ENCODE data around the gene SPATA16. TPM values are rescaled to one million over a fixed set of nuclear protein-coding genes. Genes with fewer than 3 reads are reported as not detected.
"Not testable (repeated sequence)": the region's sequence is repeated elsewhere in the genome, so short reads cannot be mapped to it uniquely, and the experiment has no call there.

Gene SPATA16
- total RNA-seq, 1 donor: not detected

DNA sequence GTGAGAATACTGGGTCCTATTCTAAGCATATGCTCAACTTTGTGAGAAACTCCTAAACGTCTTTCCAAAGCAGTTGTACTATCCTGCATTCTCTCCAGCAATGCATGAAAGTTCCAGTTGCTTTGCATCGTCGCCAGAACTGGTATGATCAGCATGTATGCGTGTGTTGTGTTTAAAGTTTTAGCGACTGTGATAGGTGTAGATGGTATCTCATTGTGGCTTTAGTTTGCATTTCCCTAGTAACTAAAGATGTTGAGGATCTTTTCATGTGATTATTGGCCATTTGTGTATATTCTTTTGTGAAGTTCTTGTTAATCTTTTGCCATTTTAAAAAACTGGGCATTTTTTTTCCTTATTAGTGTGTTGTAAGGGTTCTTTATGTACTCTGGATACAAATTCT lies 115.1 kb downstream of the SPATA16 start:
- no peak for DNase-seq (ENCODE audit: low read depth)
- TF ChIP-seq, protein P1, sequence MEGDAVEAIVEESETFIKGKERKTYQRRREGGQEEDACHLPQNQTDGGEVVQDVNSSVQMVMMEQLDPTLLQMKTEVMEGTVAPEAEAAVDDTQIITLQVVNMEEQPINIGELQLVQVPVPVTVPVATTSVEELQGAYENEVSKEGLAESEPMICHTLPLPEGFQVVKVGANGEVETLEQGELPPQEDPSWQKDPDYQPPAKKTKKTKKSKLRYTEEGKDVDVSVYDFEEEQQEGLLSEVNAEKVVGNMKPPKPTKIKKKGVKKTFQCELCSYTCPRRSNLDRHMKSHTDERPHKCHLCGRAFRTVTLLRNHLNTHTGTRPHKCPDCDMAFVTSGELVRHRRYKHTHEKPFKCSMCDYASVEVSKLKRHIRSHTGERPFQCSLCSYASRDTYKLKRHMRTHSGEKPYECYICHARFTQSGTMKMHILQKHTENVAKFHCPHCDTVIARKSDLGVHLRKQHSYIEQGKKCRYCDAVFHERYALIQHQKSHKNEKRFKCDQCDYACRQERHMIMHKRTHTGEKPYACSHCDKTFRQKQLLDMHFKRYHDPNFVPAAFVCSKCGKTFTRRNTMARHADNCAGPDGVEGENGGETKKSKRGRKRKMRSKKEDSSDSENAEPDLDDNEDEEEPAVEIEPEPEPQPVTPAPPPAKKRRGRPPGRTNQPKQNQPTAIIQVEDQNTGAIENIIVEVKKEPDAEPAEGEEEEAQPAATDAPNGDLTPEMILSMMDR (IDR thresholded peaks at IDR 0.05; ENCODE audit: insufficient read depth, low read length): no peak

DNA sequence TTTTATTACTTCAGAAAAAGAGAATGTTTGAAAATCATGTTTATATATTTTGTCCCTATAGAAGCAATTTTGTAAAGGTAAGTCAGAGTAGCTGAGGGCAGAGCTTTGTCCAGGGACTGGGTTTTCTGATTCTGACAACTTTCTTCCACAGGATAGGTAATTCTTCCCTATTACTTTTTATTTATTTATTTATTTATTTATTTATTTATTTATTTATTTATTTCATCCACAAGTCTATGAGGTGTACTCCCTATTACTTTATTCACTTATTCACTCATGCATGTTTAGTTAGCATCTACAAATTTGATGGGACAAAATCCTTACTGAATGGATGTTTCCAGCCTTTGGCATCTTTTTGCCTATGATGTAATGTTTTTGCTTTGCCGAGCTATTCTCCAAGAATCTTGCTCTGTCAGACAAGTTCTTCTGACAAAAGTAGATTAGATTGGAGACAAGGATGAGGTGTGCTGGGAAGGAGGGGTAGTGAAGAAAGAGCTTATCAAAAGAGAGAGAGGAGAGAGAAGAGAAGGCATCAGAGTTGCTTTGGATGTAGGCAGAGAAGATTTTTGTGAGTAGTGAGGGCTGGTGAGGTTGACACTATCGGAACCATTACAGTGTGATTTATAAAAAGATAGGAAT lies 119.4 kb downstream of the SPATA16 start:
- TF ChIP-seq, protein P1 (IDR thresholded peaks at IDR 0.05; ENCODE audit: insufficient read depth, low read length): no peak
- no peak for DNase-seq (ENCODE audit: low read depth)

More for the DNA sequence above, 115.1 kb downstream of the SPATA16 start:
- H3K4me3 ChIP-seq (ENCODE audit: low read depth, low read length): no peak overlapping the region

DNA sequence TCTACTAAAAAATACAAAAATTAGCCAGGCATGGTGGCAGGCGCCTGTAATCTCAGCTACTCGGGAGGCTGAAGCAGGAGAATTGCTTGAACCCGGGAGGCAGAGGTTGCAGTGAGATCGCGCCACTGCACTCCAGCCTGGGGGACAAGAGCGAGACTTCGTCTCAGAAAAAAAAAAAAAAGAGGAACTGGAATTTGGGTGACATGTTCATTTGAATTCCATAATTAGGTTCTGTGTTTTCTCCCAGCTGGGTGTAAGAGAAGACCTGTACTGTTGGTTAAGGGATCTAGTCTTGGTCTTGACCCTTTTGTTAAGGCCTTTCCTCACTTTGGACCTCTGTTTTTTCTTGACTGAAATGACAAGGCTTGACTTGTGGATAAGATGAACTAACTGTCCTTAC lies 120.9 kb downstream of the SPATA16 start:
- DNase-seq (ENCODE audit: low read depth); H3K4me3 ChIP-seq (ENCODE audit: low read depth, low read length): not testable (repeated sequence)

More for the DNA sequence above, 119.4 kb downstream of the SPATA16 start:
- H3K4me3 ChIP-seq (ENCODE audit: low read depth, low read length): no peak overlapping the region

DNA sequence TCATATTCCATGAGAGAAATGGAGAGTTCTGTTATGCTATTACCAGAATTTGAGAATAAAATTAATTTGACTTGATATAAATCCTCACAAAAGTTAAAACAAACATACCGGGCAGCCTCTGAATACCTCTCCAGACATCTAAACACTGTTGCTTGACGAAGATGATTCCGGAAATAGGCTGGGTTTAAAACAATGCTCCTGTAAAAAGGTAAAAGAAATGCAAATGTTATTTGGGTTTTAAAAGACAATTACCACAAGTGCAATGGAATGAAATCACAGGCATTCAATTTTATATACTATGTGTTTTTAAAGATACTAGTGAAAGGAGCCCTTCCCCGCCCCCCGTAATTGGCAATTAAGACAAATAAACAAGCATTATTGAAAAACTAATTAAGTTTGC lies 121.7 kb downstream of the SPATA16 start:
- TF ChIP-seq, protein P1 (IDR thresholded peaks at IDR 0.05; ENCODE audit: insufficient read depth, low read length): no peak
- DNase-seq (ENCODE audit: low read depth): no peak

DNA sequence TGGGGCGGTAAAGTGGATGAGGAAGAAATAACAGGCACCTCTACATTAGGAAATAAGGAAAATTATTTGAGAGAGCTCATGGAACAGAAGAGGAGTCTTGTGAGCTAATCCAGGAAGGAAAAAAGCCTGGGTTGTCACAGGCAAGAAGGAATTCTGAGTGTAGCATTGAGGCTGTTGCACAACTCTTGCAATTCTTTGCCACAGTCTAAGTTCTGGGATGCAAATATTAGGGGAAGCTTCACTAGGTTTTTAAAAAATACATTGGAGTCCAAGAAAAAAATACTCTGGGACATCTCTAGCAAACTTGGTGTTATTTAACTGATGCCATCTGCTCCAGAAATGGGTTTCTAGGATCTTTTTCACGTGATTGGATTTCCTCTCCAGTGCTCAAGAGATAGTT lies 122.3 kb downstream of the SPATA16 start:
- no peak overlapping the region for H3K4me3 ChIP-seq (ENCODE audit: low read depth, low read length)
- no peak for DNase-seq (ENCODE audit: low read depth)
- TF ChIP-seq, protein P1 (IDR thresholded peaks at IDR 0.05; ENCODE audit: insufficient read depth, low read length): no peak

More for the DNA sequence above, 121.7 kb downstream of the SPATA16 start:
- no peak overlapping the region for H3K4me3 ChIP-seq (ENCODE audit: low read depth, low read length)

GRCh38 chr3:173013219-173013832 lies 127.7 kb downstream of the SPATA16 start:
- no peak overlapping the region for H3K4me3 ChIP-seq (ENCODE audit: low read depth, low read length)
- TF ChIP-seq, protein P1 (IDR thresholded peaks at IDR 0.05; ENCODE audit: insufficient read depth, low read length): no peak
- DNase-seq (ENCODE audit: low read depth): no peak

GRCh38 chr3:173009410-173009809 lies 131.6 kb downstream of the SPATA16 start:
- TF ChIP-seq, protein P1 (IDR thresholded peaks at IDR 0.05; ENCODE audit: insufficient read depth, low read length): no peak
- DNase-seq (ENCODE audit: low read depth): no peak

More at GRCh38 chr3:173009410-173009809, 131.6 kb downstream of the SPATA16 start:
- no peak overlapping the region for H3K4me3 ChIP-seq (ENCODE audit: low read depth, low read length)

Measured in fibroblast of the aortic adventitia (primary cell).